CD4-positive, alpha-beta T cell treated with Interleukin-21 for 1 hour (primary cell): ENCODE data around the gene HOXD1.
A peak's percentile ranks its signal among the peaks of the same experiment; 100 is the strongest.

Source experiments
- DNase-seq: peaks from one replicate; pipeline ENCODE4 v3.0.0-alpha.2; 2020

The HOXD1 gene

DNA sequence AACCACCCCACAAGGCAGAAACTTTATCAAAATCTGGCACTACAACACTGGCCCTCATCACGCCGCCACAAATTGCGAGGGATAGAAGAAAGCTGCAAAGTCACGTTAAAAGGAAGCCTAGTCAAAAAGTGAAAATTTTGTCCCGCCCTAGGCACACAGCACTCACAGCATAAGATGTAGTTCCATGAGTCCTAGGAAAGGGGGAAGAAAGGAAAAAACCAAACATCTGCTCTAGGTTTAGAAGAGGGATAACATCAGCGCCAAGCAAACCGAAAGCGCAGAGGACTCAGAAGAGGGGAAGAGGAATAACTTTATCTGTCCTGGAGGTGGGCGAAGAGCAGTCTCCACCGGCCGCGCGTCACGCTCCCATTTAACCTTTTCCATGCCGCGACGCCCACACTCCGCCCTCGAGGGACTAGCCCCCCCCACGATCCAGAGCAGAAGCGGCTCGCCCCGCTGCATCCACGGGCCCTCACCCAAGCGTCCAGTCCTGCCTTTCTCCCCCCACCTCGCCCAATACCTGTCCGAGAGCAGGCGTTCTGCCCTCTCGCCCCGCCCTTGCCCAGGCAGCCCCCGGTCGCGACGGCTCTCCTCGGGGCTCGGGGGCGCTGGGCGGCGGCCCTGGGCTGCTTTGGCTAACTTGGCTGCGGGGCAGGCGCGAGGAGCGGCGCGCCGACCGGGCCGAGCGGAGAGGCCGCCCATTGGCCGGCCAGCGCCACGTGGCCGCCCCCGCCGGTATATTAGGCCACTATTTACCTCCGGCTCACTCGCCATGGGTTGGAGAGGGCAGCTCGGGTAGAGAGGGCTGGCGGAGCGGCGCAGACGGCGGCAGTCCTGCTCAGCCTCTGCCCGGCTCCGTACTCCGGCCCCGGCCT, at the start of gene HOXD1:
Gene HOXD1 (plus strand): TSS at position 770 of the 875 bp plus-strand sequence. CDS start 134 bp downstream, outside the sequence.
- DNase-seq = no peak

DNA sequence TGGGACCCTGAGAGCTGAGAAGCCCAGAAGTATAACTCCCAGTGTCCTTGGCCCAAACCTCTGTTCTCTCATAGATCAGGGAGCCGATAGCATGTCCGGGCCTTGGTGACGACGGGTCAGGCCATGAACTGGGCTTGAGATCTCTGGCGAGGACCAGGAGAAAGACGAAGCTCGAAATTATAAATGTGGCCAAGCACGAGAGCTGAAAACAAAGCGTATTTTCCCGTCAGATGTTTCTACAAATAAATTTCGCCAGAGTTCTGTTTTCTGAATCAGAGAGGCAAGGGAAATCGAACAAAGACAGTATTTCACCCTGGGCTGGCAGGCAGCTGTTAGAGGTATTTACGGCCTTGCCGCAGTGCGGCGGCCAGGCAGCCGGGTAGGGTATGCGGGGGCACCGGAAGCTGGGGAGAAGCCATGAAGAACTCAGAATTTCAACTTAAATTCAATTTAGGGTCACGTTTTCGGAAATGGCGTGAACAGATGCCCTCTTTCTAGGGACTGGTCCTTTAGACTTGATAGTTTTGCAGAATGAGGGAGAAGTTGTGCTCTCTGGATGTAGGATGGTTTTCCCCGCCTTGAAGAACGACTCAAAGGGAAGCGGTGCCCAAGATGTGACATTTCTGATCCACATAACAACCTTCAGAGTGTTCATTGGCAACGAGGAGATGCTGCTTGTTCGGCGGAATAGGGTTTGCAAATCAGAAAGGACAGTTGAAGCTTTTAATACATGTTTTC, 49.4 kb upstream of the HOXD1 start:
- no peak for DNase-seq

DNA sequence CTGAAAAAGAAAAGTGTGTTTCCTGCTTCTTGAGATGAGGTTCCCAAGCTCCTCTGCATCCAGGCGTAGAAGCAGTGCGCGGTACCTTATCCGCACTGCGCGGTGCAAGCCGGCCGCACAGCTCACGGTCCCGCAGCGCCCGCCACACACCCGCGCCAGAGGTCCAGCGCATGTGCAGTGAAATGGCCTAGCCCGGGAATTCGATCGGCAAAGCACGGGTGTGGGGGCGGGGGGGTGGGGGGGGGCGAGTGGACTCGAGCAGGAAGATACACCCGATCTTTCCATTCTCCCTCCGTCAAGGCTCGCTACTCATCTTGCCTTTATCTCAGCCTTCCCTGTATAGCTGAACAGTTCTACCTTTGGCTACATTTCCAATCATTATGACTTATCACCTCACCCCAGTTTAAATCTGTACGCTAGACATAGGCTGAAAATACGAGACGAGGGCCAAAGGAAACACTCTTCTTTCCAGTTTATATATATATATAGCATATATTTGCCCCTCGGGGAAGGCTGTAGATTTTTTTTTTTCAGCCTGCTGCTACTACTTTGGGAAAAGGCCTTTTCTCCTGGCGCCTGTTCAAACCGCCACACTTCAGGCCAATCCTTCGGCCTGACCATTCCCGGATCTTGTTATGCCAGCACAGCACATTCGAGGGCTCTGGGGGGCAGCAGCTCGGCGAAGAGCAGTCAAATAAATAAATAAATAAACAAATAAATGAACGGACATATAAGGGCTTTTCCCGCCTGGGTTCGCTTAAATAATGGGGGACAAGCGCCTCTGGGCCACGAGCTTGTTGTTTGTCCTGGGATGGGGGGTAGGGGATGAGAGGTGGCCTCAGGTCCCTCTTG, 48.6 kb upstream of the HOXD1 start:
- DNase-seq = no peak

DNA sequence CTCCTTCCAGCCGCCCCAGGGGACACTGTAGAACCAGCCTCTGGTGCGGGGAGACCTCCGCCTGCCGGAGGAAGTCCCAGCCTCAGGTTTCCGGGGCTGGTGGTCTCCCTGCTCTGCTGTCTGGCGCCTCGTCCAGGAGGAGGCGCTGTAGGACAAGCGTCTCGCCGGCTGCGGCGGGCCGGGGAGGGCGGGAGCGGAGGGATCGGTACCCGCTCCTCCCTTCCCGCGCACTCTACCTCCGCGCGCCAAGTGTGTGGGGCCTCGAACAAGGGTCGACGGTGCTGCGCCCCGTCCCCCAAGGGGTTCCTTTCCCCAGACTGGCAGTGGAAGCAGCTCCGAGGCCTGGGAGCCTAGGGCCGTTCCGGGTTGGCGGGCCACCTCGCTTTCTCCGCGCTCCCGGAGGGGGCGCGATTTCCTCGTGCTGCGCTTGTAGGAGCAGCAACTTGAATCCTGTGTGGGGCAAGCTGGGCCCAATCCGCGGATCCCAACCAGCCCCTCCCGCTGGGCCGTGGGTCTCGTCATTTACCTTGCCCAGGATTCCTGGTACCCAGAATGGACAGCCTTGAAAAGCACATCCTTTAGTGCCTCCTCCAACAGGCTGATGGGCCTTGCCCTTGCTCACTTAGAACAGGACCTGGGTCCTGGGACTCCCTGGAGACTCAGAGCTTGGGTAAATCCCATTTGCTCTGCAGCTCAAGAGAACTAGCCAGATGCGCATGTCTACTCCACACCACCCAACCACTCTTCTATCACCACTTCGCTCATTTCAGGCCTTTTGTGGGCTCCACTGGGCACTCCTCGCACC, 47.8 kb upstream of the HOXD1 start:
- DNase-seq = peak; percentile 62

DNA sequence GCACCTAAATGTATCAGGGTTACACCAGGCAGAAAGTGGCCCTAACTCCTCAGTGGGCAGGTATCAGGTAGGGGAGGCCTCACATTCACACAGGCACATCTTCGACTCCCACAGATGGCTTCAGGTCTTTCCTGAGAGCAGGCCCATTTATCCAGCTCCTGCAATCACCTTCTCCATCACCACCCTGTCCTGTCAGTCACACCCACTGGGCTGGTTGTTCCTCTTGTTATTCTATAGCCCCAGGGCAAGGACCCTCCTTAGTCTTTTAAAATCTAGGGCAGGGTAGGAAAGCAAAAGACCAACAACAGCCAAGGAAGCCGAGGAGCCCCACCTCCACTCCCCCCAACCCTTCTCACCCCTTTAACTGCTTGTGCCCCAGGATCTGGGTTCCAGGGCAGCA, 46.2 kb upstream of the HOXD1 start:
- no peak for DNase-seq

DNA sequence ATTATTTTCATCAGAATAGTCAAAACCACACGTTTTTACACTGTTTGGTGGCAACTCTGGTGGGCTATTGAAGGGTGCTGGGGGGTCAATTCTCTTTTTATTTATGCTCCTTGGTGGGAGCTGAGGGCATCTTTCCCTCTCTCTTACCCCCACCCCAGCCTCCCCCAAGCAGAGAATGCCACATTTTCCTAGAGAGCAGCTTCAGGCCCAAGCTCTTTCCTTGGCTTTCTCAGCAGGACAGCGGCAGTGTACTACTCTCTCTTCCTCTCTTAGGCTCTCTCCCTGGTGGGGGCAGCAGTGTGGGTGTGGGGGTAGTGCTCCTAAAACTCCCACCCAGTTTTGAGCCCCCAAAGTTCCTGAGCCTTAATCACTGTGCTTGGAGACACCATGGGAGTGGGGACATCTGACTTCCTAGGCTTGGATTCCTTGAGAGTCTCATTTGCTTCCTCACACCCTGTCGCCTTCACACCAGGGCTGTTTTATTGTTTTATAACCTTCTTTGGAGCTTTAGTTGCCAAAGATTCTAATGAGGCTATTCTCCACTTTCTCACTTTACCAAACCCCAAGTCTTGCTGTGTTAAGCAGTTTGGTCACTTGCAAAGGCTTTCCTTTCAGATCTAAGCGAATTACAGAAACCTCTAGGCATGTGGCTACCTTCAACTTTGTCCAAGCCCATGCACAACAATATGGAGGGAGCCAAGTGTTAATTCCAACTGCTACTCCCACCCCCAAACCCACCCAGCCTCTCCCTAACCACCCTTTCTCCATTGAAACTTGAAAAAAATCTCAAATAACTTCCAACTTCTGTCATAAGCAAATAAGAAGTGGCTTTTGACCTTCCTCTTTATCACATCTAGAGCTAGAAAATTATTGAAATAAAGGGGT, 43.1 kb upstream of the HOXD1 start:
- DNase-seq = no peak

DNA sequence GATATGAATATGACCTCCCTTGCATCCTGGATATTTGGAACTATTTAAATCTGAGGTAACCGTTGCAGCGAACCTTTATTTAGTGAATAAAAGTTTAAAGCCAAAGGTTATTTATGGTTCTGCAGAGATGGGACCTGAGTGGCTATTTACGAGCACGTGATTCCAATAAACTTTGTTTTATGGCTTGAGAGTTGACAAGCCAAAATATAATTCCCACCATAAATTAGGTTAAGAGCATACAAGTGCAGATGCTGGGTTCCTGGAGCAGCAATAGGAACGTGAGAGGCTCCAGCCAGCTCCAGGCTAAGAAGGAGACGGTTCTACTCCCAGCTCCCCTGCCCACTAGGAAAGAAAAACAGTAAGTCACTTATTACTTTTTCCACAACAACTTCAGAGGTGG, 42.4 kb upstream of the HOXD1 start:
- no peak for DNase-seq

DNA sequence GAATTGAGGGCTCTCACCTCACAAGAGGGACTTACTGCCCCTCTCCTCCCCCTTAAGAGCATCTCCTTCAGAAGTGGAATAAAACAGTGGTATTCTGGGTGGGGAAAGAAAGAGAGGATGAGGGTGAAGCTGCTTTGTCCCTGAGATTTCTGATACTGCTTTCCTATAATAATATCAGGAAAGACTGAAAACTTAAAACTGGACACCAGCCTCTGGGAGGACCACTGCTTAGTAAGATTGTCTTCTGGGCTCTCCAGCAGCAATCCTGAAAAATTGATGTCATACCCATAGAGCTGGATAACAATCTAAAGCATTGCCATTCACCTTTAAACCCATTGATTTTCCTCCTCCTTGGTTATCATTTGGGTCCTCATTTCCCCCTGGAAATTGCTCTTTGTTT, 41.8 kb upstream of the HOXD1 start:
- no peak for DNase-seq

DNA sequence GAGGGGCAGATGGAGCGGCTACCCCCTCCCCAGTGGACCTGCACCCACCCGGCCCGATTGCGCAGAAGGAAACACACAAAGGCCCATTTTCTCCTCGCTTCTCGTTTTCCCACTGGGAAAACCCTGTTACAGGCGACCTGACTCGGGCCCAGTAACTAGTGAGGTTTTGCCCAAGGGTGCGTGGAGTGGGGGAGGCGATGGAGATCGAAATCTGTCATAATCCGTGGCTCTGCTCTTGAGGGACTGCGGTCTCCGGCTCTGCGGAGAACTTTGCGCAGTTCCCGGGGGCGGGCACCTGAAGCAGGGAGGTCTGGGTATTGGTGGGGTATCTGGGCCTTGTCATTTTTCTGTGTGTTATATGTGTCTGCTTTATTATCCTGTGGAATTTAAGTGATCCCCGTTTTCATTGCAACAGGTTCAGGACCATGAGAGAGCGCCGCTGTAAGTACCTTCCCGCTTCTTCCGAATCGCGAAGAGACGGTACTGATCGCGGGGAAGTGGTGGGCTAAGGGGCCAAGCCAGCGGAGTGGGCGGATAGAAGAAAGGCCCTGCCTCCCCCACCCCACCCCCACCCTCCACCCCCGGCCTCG, 41.2 kb upstream of the HOXD1 start:
- no peak for DNase-seq

DNA sequence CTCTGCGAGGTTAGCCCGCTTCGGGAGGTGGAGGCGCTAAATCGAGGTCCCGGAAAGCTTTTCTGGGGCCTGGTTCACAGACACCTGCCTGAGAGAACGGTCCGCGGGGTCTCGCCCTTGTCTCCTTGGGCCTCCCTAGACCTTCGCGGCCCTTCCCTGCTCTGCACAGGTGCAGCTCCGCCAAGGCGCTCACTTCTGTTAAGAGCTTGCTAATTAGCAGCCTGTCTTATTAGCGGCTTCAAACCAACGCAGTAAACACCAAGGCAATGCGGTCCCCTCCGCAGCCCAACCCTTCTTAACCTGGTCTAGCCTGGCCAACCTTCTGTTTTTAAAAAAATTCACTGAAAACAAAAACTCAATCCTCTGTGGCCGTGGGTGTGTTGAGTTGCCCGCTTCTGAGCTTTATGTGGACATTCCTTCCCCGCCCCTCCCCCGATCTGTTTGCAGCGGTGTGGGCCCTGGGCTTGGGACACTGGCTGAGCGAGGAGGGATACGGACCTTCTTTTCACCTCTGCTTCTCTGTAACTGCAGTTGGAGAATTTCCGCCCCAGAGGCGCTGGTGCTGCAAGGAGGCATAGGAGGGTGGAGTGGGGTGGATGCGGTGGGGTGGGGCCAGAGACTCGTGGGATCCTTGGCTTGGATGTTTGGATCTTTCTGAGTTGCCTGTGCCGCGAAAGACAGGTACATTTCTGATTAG, 40.5 kb upstream of the HOXD1 start:
- no peak for DNase-seq

DNA sequence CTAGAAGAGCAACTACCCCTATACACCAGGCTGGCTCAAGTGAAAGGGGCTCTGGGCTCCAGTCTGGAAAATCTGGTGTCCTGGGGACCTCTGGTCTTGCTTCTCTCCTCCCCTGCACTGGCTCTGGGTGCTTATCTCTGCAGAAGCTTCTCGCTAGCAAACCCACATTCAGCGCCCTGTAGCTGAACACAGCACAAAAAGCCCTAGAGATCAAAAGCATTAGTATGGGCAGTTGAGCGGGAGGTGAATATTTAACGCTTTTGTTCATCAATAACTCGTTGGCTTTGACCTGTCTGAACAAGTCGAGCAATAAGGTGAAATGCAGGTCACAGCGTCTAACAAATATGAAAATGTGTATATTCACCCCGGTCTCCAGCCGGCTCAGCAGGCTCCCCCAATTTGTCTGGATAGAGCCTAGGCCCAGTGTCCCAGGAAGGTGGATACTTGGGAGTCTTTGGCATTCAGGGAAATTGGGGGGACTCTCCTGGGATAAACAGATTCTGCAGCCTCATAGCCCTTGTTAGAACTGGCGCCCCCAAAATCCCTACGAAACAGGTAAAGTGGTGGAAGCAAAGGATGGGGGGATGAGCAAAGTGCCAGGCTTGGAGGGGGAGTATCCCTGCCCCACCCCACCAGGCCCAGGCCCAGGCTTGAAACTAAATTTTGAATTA, 39.6 kb upstream of the HOXD1 start:
- DNase-seq = no peak

DNA sequence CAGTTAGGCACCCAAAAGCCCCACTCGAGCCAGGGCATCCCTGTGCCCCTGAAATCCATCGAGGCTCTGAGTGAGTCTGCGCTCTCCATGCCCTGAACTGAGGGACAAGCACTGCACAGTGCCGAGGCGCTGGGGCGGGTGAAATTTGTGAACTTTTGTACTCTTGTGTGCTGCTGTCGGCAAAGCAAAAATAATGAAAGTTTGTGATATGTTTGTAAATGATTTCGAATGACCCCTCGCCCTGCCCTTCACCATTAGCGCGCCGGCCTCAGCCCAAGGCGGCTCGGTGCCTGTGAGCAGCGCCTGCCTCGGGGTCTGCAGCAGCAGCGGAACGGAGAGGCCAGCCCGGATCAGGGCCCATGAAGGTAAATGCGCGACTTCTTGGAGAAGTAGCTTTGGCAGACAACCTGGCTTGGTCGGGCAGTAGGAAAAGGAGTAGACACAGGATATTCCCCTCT, 39.0 kb upstream of the HOXD1 start:
- DNase-seq = no peak

DNA sequence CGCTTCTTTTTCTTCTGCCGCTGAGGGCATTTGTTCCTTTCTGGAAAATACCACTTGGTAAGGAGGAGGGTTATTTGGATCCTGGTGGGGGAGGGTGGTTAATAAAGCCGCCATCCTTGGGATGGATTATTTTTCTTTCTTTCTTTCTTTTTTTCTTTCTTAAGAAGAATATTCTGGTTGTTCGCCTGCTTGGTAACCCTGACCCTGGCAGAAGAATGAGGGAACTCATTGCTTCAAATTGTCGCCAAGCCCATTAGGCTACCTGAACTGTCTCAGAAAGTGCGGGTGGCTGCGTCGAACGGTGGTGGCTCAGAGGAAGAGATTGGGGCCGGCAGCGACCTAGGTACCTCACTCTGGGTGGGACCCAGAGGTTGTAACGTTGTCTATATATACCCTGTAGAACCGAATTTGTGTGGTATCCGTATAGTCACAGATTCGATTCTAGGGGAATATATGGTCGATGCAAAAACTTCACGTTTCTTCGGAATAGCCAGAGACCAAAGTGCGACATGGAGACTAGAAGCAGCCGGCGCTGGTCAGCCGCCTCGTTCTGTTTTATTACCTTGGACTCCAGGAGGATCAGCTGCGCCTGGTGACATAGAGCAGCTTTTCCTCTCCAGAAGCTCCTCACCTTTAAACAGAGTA, 38.4 kb upstream of the HOXD1 start:
- no peak for DNase-seq

DNA sequence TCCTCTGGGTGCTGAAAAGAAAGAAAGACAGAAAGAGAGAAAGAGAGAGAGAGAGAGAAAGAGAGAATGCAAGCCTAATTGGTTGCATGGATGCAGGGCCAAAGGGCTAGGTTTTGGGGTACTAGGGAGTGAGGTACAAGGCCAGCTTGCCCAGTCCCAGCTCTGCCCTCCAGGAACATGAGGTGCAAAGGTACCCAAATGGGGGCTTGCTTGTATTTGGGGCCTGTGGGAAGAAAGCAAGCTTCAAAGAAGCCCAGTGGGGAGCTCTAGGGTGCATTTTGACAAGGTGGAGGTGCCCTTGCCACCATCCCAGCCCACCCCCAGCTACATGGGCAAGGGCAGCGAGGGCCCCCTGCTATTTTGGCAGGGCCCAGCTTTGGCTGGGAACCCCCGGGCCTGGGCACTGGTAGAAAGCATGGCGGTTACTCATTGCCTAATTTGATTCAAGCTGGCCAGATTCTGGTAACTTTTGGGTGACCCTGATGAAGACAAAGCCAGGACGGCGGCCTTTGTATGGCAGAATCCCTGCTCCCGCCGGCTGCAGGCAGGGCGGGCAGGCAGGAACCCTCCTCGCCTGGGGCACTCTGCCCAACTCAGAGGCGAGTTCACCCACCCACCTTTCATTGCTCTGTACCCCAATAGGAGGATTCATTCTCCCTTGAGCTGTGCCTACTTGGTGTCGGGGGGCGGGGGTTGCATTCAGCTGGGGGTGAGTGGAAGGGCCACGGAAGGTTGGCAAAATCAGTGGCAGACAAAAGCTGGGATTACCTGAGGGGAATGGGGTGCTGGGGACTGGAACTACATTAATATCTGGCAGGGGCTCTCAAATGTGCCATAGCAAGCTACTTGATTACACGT, 37.7 kb upstream of the HOXD1 start:
- no peak for DNase-seq

DNA sequence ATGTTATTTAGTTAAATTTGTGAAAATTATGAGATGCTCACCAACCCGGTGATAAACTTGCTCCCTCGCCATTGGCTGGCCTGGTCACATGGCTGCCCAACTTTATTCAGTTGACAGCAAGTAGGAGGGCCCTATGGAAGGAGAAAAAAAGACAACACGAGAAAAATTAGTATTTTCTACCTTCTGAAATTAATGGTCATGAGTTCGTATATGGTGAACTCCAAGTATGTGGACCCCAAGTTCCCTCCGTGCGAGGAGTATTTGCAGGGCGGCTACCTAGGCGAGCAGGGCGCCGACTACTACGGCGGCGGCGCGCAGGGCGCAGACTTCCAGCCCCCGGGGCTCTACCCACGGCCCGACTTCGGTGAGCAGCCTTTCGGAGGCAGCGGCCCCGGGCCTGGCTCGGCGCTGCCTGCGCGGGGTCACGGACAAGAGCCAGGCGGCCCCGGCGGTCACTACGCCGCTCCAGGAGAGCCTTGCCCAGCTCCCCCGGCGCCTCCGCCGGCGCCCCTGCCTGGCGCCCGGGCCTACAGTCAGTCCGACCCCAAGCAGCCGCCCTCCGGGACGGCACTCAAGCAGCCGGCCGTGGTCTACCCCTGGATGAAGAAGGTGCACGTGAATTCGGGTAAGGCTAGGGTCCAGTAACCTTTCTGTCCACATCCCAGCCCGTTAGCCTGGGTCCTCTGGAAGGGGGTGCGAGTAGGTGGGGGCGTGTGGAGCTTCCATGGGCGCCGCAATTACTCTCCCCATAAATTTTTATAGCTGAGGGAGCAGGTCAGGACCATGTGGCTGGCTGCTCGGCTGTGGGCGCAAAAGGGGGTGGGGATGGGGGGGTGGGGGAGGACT, 36.8 kb upstream of the HOXD1 start, which contains the start of gene HOXD4:
Gene HOXD4 (plus strand): TSS at position 109 of the 846 bp plus-strand sequence. CDS start 84 bp downstream, at position 193.
- no peak for DNase-seq

DNA sequence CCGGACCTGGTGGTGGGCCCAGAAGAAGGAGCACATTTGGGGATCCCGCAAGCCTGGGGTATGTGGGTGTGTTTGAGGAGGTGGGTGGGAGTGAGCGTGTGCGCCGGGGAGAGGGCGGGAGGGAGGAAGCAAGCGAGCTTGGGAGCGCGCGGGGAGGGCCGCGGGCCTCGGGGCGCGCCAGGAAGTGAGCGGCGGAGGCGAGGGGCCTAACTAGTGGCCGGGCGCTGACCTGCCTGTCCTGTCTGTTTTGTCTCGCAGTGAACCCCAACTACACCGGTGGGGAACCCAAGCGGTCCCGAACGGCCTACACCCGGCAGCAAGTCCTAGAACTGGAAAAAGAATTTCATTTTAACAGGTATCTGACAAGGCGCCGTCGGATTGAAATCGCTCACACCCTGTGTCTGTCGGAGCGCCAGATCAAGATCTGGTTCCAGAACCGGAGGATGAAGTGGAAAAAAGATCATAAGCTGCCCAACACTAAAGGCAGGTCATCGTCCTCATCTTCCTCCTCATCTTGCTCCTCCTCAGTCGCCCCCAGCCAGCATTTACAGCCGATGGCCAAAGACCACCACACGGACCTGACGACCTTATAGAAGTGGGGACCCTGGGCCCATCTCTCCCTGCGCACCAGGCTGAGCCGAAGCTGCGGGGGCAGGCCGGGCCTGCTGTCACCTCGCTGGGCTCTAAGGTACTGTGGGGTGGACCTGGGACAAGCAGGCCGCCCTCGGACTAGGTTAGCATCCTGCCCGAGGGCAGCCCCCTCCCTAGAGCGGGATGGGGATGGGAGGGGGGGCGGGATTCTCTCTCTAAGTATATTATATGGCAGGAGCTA, 35.9 kb upstream of the HOXD1 start:
- no peak for DNase-seq
